ENCODE data around the gene CRYBG2. TPM values are rescaled to one million over a fixed set of nuclear protein-coding genes. Genes with fewer than 3 reads are reported as not detected.
A peak's percentile ranks its signal among the peaks of the same experiment; 100 is the strongest.

CRYBG2 gene
- total and polyA plus RNA-seq, 10 of the 15 experiments (the other 5 are each of a cell fraction or from before 2014, with no cell fraction given) = 0.03 to 1.2 (median 0.11) TPM; not detected in 4

DNA sequence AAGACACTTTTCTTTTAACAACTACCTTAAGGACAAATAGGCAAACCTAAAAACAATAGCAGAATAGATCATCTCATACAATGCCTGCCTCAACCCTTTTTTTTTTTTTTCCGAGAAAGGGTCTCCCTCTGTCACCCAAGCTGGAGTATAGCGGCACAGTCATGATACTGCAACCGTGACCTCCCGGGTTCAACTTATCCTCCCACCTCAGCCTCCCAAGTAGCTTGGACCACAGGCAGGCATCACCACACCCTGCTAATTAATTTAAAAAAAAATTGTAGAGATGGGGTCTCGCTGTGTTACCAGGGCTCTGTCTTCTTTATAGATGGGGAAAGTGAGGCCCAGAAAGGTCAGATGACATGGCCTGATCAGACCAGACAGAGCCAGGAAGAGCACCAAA is 66.1 kb downstream of the CRYBG2 start:
- CTCF ChIA-PET = interaction anchor here (0.7 to 18.0 kb wide), 17 partner anchors 8 to 578 kb away, joined by 3 to 879 read pairs (median 7); partner anchors contain the start of genes CD52, CEP85, SH3BGRL3 and UBXN11
- in situ Hi-C loops (cut with MboI) = loop anchor here (5.0 kb wide), 1 partner anchor 34 kb away; no protein-coding TSS in a partner anchor
- no TSS peak for BruUV-seq (replicated peaks)
- H3K4me2 ChIP-seq (ENCODE audit: control insufficient read depth, insufficient read depth) = peak overlapping the region; percentile 49; the same call in 1 of the 2 replicates
- H3K4me1 ChIP-seq (ENCODE audit: control insufficient read depth, insufficient read depth, low read length) = peaks cover 77% of the 10 kb centered on the region
- no peaks in the 10 kb centered on the region for H3K9me3 ChIP-seq (replicated peaks; ENCODE audit: control insufficient read depth, insufficient read depth, low read length)
- H2AFZ ChIP-seq (ENCODE audit: control insufficient read depth, low read depth, low read length) = 0 out of 2 replicates have a peak overlapping the region, but pooled peaks have one; percentile 63
- peaks cover 0 to 2% of the 10 kb centered on the region in 2 experiments; a peak in 1 of 4 replicates for H3K36me3 ChIP-seq (ENCODE audit: control insufficient read depth in 2 of 2, insufficient read depth in 2 of 2, low read length in 1 of 2)
- H3K27me3 ChIP-seq (replicated peaks in 1 of 2; ENCODE audit: control insufficient read depth in 2 of 2, insufficient read depth in 2 of 2, low read length in 1 of 2) = no peaks in the 10 kb centered on the region
- POLR2A ChIA-PET = interaction anchor here (0.7 to 9.2 kb wide), 8 partner anchors 8 to 340 kb away, joined by 3 to 253 read pairs (median 7); partner anchors contain the start of genes CD52, SH3BGRL3 and UBXN11
- peak overlapping the region; percentile 49; the same call in 1 of the 2 replicates for H3K9ac ChIP-seq (ENCODE audit: control insufficient read depth, insufficient read depth, low read length)
- peak overlapping the region; percentile 12; the same call in 1 of the 2 replicates for H3K4me3 ChIP-seq
- no peak for ATAC-seq
- SMC1A ChIA-PET (ENCODE audit: uncharacterized antibody, unreplicated experiment) = interaction anchor here (0.9 to 11.1 kb wide), 13 partner anchors 8 to 145 kb away, joined by 3 to 474 read pairs (median 5); partner anchors contain the start of genes CD52, DHDDS and SH3BGRL3
- no peaks in the 10 kb centered on the region for H3K79me2 ChIP-seq (ENCODE audit: control insufficient read depth, insufficient read depth, low read length)
- intact Hi-C loops (cut with micrococcal nuclease; ENCODE audit: unreplicated experiment) = no loop called here
- peak overlapping the region; percentile 86 for H3K27ac ChIP-seq (ENCODE audit: control insufficient read depth, insufficient read depth)
- TF ChIP-seq EGR1 (IDR thresholded peaks at IDR 0.05; ENCODE audit: borderline replicate concordance in 1 of 2, low read depth in 2 of 2, low read length in 2 of 2) (no peak), TBL1XR1 (IDR thresholded peaks at IDR 0.05; ENCODE audit: low read depth, low read length) (no peak), ZSCAN29 (IDR thresholded peaks at IDR 0.05) (no peak), FOXM1 (IDR thresholded peaks at IDR 0.05; ENCODE audit: low read depth, low read length) (no peak), RCOR1 (conservative IDR thresholded peaks at IDR 0.05; ENCODE audit: low read depth, low read length) (no peak), BACH1 (IDR thresholded peaks at IDR 0.05; ENCODE audit: borderline replicate concordance) (no peak)
- TF ChIP-seq, protein P1, sequence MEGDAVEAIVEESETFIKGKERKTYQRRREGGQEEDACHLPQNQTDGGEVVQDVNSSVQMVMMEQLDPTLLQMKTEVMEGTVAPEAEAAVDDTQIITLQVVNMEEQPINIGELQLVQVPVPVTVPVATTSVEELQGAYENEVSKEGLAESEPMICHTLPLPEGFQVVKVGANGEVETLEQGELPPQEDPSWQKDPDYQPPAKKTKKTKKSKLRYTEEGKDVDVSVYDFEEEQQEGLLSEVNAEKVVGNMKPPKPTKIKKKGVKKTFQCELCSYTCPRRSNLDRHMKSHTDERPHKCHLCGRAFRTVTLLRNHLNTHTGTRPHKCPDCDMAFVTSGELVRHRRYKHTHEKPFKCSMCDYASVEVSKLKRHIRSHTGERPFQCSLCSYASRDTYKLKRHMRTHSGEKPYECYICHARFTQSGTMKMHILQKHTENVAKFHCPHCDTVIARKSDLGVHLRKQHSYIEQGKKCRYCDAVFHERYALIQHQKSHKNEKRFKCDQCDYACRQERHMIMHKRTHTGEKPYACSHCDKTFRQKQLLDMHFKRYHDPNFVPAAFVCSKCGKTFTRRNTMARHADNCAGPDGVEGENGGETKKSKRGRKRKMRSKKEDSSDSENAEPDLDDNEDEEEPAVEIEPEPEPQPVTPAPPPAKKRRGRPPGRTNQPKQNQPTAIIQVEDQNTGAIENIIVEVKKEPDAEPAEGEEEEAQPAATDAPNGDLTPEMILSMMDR (IDR thresholded peaks at IDR 0.05 in 2 of 3, conservative IDR thresholded peaks at IDR 0.05 in 1 of 3; ENCODE audit: control insufficient read depth in 2 of 3, extremely low read depth in 1 of 3, insufficient read depth in 1 of 3, low read depth in 3 of 3, low read length in 3 of 3) = no peak
- TF ChIP-seq, protein P2, sequence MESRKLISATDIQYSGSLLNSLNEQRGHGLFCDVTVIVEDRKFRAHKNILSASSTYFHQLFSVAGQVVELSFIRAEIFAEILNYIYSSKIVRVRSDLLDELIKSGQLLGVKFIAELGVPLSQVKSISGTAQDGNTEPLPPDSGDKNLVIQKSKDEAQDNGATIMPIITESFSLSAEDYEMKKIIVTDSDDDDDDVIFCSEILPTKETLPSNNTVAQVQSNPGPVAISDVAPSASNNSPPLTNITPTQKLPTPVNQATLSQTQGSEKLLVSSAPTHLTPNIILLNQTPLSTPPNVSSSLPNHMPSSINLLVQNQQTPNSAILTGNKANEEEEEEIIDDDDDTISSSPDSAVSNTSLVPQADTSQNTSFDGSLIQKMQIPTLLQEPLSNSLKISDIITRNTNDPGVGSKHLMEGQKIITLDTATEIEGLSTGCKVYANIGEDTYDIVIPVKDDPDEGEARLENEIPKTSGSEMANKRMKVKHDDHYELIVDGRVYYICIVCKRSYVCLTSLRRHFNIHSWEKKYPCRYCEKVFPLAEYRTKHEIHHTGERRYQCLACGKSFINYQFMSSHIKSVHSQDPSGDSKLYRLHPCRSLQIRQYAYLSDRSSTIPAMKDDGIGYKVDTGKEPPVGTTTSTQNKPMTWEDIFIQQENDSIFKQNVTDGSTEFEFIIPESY (IDR thresholded peaks at IDR 0.05) = no peak
- TF ChIP-seq, protein P3, sequence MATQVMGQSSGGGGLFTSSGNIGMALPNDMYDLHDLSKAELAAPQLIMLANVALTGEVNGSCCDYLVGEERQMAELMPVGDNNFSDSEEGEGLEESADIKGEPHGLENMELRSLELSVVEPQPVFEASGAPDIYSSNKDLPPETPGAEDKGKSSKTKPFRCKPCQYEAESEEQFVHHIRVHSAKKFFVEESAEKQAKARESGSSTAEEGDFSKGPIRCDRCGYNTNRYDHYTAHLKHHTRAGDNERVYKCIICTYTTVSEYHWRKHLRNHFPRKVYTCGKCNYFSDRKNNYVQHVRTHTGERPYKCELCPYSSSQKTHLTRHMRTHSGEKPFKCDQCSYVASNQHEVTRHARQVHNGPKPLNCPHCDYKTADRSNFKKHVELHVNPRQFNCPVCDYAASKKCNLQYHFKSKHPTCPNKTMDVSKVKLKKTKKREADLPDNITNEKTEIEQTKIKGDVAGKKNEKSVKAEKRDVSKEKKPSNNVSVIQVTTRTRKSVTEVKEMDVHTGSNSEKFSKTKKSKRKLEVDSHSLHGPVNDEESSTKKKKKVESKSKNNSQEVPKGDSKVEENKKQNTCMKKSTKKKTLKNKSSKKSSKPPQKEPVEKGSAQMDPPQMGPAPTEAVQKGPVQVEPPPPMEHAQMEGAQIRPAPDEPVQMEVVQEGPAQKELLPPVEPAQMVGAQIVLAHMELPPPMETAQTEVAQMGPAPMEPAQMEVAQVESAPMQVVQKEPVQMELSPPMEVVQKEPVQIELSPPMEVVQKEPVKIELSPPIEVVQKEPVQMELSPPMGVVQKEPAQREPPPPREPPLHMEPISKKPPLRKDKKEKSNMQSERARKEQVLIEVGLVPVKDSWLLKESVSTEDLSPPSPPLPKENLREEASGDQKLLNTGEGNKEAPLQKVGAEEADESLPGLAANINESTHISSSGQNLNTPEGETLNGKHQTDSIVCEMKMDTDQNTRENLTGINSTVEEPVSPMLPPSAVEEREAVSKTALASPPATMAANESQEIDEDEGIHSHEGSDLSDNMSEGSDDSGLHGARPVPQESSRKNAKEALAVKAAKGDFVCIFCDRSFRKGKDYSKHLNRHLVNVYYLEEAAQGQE (IDR thresholded peaks at IDR 0.05; ENCODE audit: low read depth, low read length) = no peak
- RAD21 ChIA-PET (ENCODE audit: unreplicated experiment) = interaction anchor here (1.1 to 8.7 kb wide), 13 partner anchors 8 to 144 kb away, joined by 3 to 477 read pairs (median 7); partner anchors contain the start of genes CD52, CEP85, DHDDS and SH3BGRL3
- H4K20me1 ChIP-seq (ENCODE audit: control insufficient read depth, insufficient read depth) = no peaks in the 10 kb centered on the region
- FAIRE-seq = no peak
- 41% methylated on average over 5 of the region's 5 CpGs for WGBS (ENCODE audit: insufficient coverage, insufficient replicate concordance, low lambda C conversion rate, missing lambda C conversion rate)
- DNase-seq (ENCODE audit: low read depth, low spot score) = no peak

Data from GM12878 (cell line).